ENCODE measurements around the gene CAND2. TPM values are rescaled to one million over a fixed set of nuclear protein-coding genes. Genes with fewer than 3 reads are reported as not detected.

The CAND2 gene
- total and polyA plus RNA-seq, 10 of the 15 experiments (the other 5 are each of a cell fraction or from before 2014, with no cell fraction given) = 0.03 to 1.9 (median 0.52) TPM

DNA sequence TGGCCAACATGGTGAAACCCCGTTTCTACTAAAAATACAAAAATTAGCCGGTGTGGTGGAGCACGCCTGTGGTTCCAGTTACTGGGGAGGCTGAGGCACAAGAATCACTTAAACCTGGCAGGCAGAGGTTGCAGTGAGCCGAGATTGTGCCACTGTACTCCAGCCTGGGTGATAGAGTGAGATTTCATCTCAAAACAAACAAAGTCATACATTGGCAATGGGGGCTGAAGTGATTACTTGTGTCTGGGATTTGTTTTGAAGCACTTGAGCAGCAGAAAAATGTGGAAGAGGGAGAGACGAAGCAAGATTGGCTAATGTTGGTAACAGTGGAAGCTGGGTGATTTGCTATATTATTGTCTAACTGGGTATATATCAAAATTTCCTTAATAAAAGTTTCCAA lies 24.0 kb upstream of the CAND2 start (continued):
- TF ChIP-seq, protein P1, sequence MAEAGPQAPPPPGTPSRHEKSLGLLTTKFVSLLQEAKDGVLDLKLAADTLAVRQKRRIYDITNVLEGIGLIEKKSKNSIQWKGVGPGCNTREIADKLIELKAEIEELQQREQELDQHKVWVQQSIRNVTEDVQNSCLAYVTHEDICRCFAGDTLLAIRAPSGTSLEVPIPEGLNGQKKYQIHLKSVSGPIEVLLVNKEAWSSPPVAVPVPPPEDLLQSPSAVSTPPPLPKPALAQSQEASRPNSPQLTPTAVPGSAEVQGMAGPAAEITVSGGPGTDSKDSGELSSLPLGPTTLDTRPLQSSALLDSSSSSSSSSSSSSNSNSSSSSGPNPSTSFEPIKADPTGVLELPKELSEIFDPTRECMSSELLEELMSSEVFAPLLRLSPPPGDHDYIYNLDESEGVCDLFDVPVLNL (IDR thresholded peaks at IDR 0.05; ENCODE audit: low read depth, low read length) = no peak
- no peak for TF ChIP-seq MTA2 (IDR thresholded peaks at IDR 0.05; ENCODE audit: low read depth)
- TF ChIP-seq, protein P2, sequence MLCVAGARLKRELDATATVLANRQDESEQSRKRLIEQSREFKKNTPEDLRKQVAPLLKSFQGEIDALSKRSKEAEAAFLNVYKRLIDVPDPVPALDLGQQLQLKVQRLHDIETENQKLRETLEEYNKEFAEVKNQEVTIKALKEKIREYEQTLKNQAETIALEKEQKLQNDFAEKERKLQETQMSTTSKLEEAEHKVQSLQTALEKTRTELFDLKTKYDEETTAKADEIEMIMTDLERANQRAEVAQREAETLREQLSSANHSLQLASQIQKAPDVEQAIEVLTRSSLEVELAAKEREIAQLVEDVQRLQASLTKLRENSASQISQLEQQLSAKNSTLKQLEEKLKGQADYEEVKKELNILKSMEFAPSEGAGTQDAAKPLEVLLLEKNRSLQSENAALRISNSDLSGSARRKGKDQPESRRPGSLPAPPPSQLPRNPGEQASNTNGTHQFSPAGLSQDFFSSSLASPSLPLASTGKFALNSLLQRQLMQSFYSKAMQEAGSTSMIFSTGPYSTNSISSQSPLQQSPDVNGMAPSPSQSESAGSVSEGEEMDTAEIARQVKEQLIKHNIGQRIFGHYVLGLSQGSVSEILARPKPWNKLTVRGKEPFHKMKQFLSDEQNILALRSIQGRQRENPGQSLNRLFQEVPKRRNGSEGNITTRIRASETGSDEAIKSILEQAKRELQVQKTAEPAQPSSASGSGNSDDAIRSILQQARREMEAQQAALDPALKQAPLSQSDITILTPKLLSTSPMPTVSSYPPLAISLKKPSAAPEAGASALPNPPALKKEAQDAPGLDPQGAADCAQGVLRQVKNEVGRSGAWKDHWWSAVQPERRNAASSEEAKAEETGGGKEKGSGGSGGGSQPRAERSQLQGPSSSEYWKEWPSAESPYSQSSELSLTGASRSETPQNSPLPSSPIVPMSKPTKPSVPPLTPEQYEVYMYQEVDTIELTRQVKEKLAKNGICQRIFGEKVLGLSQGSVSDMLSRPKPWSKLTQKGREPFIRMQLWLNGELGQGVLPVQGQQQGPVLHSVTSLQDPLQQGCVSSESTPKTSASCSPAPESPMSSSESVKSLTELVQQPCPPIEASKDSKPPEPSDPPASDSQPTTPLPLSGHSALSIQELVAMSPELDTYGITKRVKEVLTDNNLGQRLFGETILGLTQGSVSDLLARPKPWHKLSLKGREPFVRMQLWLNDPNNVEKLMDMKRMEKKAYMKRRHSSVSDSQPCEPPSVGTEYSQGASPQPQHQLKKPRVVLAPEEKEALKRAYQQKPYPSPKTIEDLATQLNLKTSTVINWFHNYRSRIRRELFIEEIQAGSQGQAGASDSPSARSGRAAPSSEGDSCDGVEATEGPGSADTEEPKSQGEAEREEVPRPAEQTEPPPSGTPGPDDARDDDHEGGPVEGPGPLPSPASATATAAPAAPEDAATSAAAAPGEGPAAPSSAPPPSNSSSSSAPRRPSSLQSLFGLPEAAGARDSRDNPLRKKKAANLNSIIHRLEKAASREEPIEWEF (IDR thresholded peaks at IDR 0.05; ENCODE audit: insufficient replicate concordance, low read depth, low read length) = no peak
- TF ChIP-seq, protein P3, sequence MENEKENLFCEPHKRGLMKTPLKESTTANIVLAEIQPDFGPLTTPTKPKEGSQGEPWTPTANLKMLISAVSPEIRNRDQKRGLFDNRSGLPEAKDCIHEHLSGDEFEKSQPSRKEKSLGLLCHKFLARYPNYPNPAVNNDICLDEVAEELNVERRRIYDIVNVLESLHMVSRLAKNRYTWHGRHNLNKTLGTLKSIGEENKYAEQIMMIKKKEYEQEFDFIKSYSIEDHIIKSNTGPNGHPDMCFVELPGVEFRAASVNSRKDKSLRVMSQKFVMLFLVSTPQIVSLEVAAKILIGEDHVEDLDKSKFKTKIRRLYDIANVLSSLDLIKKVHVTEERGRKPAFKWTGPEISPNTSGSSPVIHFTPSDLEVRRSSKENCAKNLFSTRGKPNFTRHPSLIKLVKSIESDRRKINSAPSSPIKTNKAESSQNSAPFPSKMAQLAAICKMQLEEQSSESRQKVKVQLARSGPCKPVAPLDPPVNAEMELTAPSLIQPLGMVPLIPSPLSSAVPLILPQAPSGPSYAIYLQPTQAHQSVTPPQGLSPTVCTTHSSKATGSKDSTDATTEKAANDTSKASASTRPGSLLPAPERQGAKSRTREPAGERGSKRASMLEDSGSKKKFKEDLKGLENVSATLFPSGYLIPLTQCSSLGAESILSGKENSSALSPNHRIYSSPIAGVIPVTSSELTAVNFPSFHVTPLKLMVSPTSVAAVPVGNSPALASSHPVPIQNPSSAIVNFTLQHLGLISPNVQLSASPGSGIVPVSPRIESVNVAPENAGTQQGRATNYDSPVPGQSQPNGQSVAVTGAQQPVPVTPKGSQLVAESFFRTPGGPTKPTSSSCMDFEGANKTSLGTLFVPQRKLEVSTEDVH (IDR thresholded peaks at IDR 0.05; ENCODE audit: low read depth, partially characterized antibody) = no peak
- TF ChIP-seq, protein P4, sequence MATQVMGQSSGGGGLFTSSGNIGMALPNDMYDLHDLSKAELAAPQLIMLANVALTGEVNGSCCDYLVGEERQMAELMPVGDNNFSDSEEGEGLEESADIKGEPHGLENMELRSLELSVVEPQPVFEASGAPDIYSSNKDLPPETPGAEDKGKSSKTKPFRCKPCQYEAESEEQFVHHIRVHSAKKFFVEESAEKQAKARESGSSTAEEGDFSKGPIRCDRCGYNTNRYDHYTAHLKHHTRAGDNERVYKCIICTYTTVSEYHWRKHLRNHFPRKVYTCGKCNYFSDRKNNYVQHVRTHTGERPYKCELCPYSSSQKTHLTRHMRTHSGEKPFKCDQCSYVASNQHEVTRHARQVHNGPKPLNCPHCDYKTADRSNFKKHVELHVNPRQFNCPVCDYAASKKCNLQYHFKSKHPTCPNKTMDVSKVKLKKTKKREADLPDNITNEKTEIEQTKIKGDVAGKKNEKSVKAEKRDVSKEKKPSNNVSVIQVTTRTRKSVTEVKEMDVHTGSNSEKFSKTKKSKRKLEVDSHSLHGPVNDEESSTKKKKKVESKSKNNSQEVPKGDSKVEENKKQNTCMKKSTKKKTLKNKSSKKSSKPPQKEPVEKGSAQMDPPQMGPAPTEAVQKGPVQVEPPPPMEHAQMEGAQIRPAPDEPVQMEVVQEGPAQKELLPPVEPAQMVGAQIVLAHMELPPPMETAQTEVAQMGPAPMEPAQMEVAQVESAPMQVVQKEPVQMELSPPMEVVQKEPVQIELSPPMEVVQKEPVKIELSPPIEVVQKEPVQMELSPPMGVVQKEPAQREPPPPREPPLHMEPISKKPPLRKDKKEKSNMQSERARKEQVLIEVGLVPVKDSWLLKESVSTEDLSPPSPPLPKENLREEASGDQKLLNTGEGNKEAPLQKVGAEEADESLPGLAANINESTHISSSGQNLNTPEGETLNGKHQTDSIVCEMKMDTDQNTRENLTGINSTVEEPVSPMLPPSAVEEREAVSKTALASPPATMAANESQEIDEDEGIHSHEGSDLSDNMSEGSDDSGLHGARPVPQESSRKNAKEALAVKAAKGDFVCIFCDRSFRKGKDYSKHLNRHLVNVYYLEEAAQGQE (IDR thresholded peaks at IDR 0.05; ENCODE audit: low read depth, low read length) = no peak
- no peak for TF ChIP-seq YY1 (IDR thresholded peaks at IDR 0.05; ENCODE audit: low read depth, low read length)

Measured in GM12878 (cell line).